NCI-H2029 (cell line): ENCODE measurements around the gene PNMA6E.

Source experiments
- DNase-seq: peaks from one replicate; lab custom pipeline; 2025; lab: John Stamatoyannopoulos, UW

Gene PNMA6E

GRCh38 chrX:153401133-153401764 lies at the start of gene PNMA6E:
Gene PNMA6E, minus strand, starts transcription at chrX:153401350. Its CDS starts 2,501 bp downstream, at chrX:153398849.
- DNase-seq: no peak

- no peak for DNase-seq
Observed at GRCh38 chrX:153450949-153451277, 49.8 kb upstream of the PNMA6E start.

- DNase-seq: no peak
Observed at GRCh38 chrX:153450114-153450948, 49.2 kb upstream of the PNMA6E start.

- no peak for DNase-seq
Observed at GRCh38 chrX:153449368-153450113, 48.4 kb upstream of the PNMA6E start.

- no peak for DNase-seq
Observed at GRCh38 chrX:153448556-153449367, 47.6 kb upstream of the PNMA6E start.

GRCh38 chrX:153447581-153447960 lies 46.4 kb upstream of the PNMA6E start:
- no peak for DNase-seq

GRCh38 chrX:153446950-153447580 lies 45.9 kb upstream of the PNMA6E start:
- no peak for DNase-seq

GRCh38 chrX:153446636-153446936 lies 45.4 kb upstream of the PNMA6E start:
- no peak for DNase-seq

- no peak for DNase-seq
Observed at GRCh38 chrX:153445856-153446635, 44.9 kb upstream of the PNMA6E start, which contains the start of gene TREX2. Gene TREX2, minus strand, starts transcription at chrX:153446056. Its CDS starts 626 bp downstream, at chrX:153445430.

- DNase-seq: no peak
Observed at GRCh38 chrX:153445106-153445855, 44.1 kb upstream of the PNMA6E start.

- no peak for DNase-seq
Observed at GRCh38 chrX:153444333-153445011, 43.3 kb upstream of the PNMA6E start.

- DNase-seq: no peak
Observed at GRCh38 chrX:153443476-153444332, 42.6 kb upstream of the PNMA6E start.

- no peak for DNase-seq
Observed at GRCh38 chrX:153442463-153442862, 41.3 kb upstream of the PNMA6E start.

- DNase-seq: no peak
Observed at GRCh38 chrX:153441981-153442380, 40.8 kb upstream of the PNMA6E start.

- no peak for DNase-seq
Observed at GRCh38 chrX:153441296-153441695, 40.1 kb upstream of the PNMA6E start.

- no peak for DNase-seq
Observed at GRCh38 chrX:153440556-153441135, 39.5 kb upstream of the PNMA6E start.

- DNase-seq: no peak
Observed at GRCh38 chrX:153439977-153440376, 38.8 kb upstream of the PNMA6E start.

- no peak for DNase-seq
Observed at GRCh38 chrX:153438532-153438931, 37.4 kb upstream of the PNMA6E start.
